AG04450 (cell line): ENCODE data around the gene LPCAT4. TPM values are rescaled to one million over a fixed set of nuclear protein-coding genes. Genes with fewer than 3 reads are reported as not detected.

Experiments used
- CTCF ChIA-PET: fragments of 300-600, 350-600 bp; formaldehyde crosslinking; extraction: SDS; loops from one replicate; lab custom pipeline; 2022; ENCODE audit warnings: antibody characterized with exemption, inconsistent platforms; lab: Charles Lee
- POLR2A ChIA-PET: fragments of 350-600 bp; formaldehyde crosslinking; extraction: SDS; loops from one replicate; lab custom pipeline; 2021; ENCODE audit warnings: antibody characterized with exemption, inconsistent platforms; lab: Yijun Ruan, JAX
- DNase-seq: peaks from one replicate; pipeline ENCODE4 v3.0.0-alpha.2; 2011; ENCODE audit warnings: low read depth, low spot score
- H3K27ac ChIP-seq: one replicate; pipeline ENCODE4 v1.5.1; 2012; ENCODE audit warnings: low read depth, low read length, control low read depth
- H3K27me3 ChIP-seq: one replicate; pipeline ENCODE4 v1.6.0; 2012; ENCODE audit warnings: low read length; ENCODE audit not compliant: control insufficient read depth, insufficient read depth
- H3K4me3 ChIP-seq: 2 replicates; pipeline ENCODE4 v1.5.1; 2011; ENCODE audit warnings: mild to moderate bottlenecking, low read depth, low read length, control low read depth
- H3K9me3 ChIP-seq: 2 replicates; pipeline ENCODE4 v1.5.1; 2012; ENCODE audit warnings: low read length; ENCODE audit not compliant: control insufficient read depth, insufficient read depth
- polyA plus RNA-seq: library from polyadenylated mRNA; depleted of rRNA; stranded (reverse); fragments of >200 nt; gene quantifications from 2 replicates; pipeline ENCODE4 v1.2.3, GENCODE V29; 2011
- TF ChIP-seq, protein P1 (sequence below): IDR thresholded peaks from 2 replicates; pipeline ENCODE4 v1.5.1; 2011; ENCODE audit warnings: low read depth, low read length, control low read depth, inconsistent platforms

Gene LPCAT4
- polyA plus RNA-seq, 1 experiment, result 20.4 TPM

DNA sequence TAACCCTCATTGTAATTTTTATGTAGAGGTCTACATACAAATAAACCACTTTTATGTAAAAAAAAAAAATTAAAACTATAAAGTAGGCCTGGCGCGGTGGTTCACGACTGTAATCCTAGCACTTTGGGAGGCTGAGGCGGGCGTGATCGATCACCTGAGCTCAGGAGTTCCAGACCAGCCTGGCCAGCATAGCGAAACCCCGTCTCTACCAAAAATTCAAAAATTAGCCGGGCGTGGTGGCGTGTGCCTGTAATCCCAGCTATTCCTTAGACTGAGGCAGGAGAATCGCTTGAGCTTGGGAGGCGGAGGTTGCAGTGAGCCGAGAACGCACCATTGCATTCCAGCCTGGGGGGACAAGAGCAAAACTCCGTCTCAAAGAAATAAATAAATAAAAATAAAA, 28.6 kb downstream of the LPCAT4 start:
- Histone ChIP-seq H3K27me3 (no peaks in the 10 kb centered on the region), H3K4me3 (no peak overlapping the region), H3K9me3 (no peaks in the 10 kb centered on the region; the same call in 1 of the 2 replicates), H3K27ac (peak overlapping the region; percentile 24)
- ChIA-PET CTCF (interaction anchor here (1.1 to 2.1 kb wide), 3 partner anchors 11 to 228 kb away, joined by 3 to 6 read pairs (median 5); no protein-coding TSS in a partner anchor), POLR2A (interaction anchor here (0.5 to 1.7 kb wide), 3 partner anchors 20 to 63 kb away, joined by 3 to 9 read pairs (median 3); no protein-coding TSS in a partner anchor)
- DNase-seq, result no peak
- TF ChIP-seq, protein P1, sequence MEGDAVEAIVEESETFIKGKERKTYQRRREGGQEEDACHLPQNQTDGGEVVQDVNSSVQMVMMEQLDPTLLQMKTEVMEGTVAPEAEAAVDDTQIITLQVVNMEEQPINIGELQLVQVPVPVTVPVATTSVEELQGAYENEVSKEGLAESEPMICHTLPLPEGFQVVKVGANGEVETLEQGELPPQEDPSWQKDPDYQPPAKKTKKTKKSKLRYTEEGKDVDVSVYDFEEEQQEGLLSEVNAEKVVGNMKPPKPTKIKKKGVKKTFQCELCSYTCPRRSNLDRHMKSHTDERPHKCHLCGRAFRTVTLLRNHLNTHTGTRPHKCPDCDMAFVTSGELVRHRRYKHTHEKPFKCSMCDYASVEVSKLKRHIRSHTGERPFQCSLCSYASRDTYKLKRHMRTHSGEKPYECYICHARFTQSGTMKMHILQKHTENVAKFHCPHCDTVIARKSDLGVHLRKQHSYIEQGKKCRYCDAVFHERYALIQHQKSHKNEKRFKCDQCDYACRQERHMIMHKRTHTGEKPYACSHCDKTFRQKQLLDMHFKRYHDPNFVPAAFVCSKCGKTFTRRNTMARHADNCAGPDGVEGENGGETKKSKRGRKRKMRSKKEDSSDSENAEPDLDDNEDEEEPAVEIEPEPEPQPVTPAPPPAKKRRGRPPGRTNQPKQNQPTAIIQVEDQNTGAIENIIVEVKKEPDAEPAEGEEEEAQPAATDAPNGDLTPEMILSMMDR, result no peak

DNA sequence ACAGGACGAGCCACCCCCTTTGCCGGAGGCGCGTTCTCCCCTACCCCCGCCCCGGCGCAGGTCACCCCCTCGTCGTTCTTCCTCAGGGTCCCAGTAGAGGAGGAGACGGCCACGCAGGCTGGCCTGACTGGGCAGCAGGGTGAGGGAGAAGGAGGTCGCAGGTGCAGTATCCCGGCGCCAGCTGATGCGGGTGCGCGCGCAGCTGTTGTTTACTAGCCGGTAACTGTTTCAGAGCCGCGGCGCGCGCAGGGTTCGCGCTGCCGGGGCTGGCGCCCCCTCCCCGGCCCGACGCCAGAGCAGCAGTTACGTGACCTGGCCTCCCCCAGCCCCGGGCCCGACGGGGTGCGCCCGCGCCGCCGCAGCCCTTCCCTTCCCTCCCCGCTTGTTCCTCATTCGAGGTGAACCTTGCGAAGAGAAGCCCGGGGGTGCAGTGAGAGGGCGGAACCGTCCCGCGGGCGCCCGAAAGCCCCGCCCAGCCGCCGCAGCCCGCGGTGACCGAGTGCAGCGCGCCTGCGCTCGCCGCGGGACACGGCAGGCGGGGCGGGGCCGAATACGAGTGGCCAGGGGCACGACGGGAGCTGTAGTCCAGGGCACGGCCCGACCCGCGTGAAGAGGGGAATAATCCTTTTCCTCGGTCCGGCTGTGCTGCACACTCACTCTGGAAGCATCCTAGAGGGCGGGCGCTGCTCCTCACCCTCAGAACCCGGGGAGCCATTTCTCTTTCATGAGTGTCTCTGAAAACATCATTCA, 29.3 kb downstream of the LPCAT4 start, which contains the start of gene SLC12A6:
SLC12A6 (minus strand) TSS at position 225 of the 750 bp plus-strand sequence. CDS start 1,101 bp downstream, outside the sequence.
- ChIA-PET CTCF (interaction anchor here (1.1 to 2.1 kb wide), 3 partner anchors 10 to 228 kb away, joined by 3 to 6 read pairs (median 5); no protein-coding TSS in a partner anchor), POLR2A (interaction anchor here (0.6 to 1.7 kb wide), 6 partner anchors 19 to 269 kb away, joined by 3 to 9 read pairs (median 3); partner anchors contain the start of genes KATNBL1 and LPCAT4)
- peak; percentile 82 for DNase-seq
- H3K27ac ChIP-seq, result peak within 1 kb of the TSS; percentile 24
- no peaks in the 10 kb centered on the region for H3K27me3 ChIP-seq
- no peaks in the 10 kb centered on the region; the same call in 1 of the 2 replicates for H3K9me3 ChIP-seq
- H3K4me3 ChIP-seq, result peak within 1 kb of the TSS; percentile 92
- TF ChIP-seq, protein P1, result no peak

DNA sequence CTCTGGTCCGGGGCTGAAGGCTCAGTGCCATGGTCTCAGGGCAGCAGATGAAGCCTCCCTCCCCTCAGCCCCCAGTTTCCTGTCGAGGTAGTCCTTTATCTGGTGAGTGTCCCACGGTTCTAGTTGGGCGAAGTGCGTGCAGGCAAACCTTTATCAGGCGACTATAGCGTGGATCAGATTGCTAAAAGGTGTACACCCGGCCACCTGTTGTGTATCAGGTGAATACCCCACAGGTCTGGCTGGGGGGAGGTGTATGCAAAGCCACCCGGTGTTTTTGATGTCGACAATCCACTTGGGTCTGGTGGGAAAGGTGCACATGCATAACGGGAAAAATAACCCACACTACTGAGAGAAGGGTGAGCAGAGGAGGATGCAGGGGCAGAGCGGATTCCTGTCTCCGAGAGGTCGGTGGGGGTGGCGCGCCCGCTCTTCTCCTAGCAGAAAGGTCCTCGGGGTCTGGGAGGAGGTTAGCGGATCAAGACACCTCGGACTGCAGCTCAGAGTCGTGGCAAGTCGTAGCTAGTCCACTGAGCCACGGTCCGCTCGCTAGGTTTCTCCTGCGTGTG, 29.9 kb downstream of the LPCAT4 start:
- DNase-seq, result no peak
- Histone ChIP-seq H3K27me3 (no peaks in the 10 kb centered on the region), H3K27ac (peak overlapping the region; percentile 4), H3K9me3 (no peaks in the 10 kb centered on the region; the same call in 1 of the 2 replicates), H3K4me3 (peak overlapping the region; percentile 92)
- TF ChIP-seq, protein P1, result no peak
- ChIA-PET CTCF (interaction anchor here (2.1 kb wide), 1 partner anchor 227 kb away, joined by 5 read pairs; no protein-coding TSS in a partner anchor), POLR2A (interaction anchor here (0.6 to 1.7 kb wide), 4 partner anchors 19 to 128 kb away, joined by 3 to 9 read pairs (median 3); partner anchors contain the start of genes KATNBL1 and LPCAT4)

DNA sequence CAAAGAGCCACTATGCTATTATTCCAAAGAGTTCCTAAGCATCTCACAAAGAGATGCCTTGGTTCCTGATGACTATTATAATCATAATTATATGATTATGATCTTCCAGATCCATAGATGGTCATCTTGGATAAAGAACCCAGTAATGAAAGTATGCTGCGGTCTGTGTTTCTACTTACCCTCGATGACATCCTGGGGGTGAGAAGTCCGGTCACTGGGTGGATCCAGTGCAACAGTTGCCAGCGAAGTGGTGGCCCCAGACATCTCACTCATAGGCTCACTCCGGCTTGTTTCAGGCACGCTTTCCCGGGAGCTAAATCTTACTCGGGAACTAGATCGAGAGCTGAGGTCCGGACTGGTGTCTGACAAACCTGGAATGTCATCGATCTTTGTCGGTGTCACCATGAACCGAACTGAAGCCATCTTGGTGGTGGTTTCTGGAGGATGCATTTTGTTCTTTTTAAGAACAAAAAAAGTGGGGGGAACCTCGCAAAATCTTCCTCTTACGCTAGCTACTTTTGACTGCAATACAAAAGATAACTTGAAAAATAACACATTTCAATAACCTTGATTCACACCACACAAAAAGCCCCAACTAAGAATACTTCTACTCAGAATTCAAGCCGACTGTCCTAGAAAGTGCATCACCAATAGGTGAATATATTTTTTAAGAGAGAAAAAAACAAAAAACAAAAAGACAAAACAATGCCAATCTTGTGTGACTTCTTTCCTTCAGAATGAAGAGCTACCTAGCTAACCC, 30.6 kb downstream of the LPCAT4 start:
- POLR2A ChIA-PET, result interaction anchor here (1.4 kb wide), 1 partner anchor 31 kb away, joined by 3 read pairs; the partner anchor contains the start of gene LPCAT4

More for the DNA sequence above, 30.6 kb downstream of the LPCAT4 start:
- DNase-seq, result no peak
- TF ChIP-seq, protein P1, result no peak
- Histone ChIP-seq H3K27me3 (no peaks in the 10 kb centered on the region), H3K4me3 (peak overlapping the region; percentile 92), H3K9me3 (no peaks in the 10 kb centered on the region; the same call in 1 of the 2 replicates), H3K27ac (no peak overlapping the region)
- CTCF ChIA-PET, result interaction anchor here (2.1 kb wide), 1 partner anchor 226 kb away, joined by 5 read pairs; no protein-coding TSS in a partner anchor
